Ecto neural progenitor cell (in vitro differentiated cells): ENCODE data around the gene MYLK.
A peak's percentile ranks its signal among the peaks of the same experiment; 100 is the strongest.
"Not testable (repeated sequence)": the region's sequence is repeated elsewhere in the genome, so short reads cannot be mapped to it uniquely, and the experiment has no call there.

Experiments used
- DNase-seq: peaks from one replicate; pipeline ENCODE4 v3.0.0-alpha.2; 2018; ENCODE audit warnings: low spot score

MYLK gene

GRCh38 chr3:123745184-123745855 lies 138.8 kb downstream of the MYLK start:
- DNase-seq: no peak

DNA sequence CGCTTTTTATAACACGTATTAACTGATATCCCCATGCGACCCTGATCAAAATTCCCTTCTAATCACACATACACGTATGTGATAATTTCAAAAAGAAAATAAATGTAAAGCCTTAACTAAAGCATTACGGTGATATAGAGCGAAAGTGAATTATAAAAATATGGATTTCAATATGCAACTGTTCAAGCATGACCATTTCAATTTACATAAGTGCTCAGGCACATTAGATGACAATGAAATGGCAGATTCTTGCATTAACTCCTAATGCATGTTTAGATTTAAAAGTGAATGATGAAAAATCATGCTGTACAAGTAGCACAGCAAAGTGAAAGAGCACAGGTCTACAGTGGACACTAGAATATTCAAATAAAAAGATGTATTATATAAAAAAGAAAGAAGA lies 140.1 kb downstream of the MYLK start:
- DNase-seq: no peak

GRCh38 chr3:123743121-123743520 lies 141.0 kb downstream of the MYLK start:
- no peak for DNase-seq

DNA sequence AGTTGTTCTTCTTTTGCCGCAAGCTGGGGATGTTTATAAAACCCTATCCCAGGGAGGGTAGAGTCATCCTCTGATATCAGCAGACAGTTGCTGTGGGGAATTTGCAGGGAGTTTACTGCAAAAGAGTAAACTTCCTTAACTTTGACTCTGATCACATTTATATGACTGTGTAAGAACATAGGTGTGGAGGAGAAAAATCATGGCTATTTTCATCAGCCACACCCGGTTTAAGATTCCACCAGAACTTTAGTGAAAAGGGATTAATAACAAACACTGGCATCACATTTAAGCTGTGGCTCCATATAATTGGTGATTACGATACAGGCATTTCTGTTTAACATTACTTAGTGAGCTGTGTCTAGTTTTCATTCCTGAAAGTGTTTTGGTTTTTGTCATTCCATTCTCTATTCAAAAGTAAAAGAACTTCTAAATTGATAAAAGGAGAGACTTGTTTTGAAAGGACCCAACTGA lies 143.1 kb downstream of the MYLK start:
- no peak for DNase-seq

GRCh38 chr3:123740391-123740822 lies 143.7 kb downstream of the MYLK start:
- no peak for DNase-seq

- no peak for DNase-seq
Observed at GRCh38 chr3:123739754-123740153, 144.4 kb downstream of the MYLK start.

DNA sequence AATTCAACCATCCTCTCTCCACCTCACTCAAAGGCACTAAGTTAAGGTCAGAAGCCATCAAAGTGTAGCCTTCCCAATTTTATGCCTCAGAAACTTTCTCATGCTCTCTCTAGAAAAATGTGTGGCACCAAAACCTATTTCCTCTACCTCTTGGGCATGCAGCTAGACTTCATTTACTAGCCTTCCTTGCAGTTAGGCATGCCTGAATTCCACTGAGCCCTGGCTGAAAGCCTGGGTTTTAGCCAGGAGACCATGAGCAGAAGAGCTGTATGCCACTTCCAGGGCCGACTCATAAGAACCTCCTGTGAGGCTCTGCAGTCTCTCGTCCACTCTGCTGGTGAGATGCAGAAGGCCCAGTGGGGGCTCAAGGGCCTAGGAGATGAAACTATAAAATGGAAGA lies 145.0 kb downstream of the MYLK start:
- DNase-seq: no peak

DNA sequence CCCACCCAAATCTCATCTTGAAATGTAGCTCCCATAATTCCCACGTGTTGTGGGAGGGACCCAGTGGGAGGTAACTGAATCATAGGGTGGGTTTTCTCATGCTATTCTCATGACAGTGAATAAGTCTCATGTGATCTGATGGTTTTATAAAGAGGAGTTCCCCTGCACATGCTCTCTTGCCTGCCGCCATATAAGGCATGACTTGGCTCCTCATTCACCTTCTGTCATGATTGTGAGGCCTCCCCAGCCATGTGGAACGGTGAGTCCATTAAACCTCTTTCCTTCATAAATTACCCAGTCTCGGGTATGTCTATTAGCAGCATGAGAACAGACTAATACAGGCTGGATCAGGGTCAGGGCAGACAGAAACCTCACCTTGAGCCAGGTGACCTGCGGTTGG lies 145.6 kb downstream of the MYLK start:
- DNase-seq: not testable (repeated sequence)

- no peak for DNase-seq
Observed at GRCh38 chr3:123737168-123737567, 147.0 kb downstream of the MYLK start.

GRCh38 chr3:123735456-123735855 lies 148.7 kb downstream of the MYLK start:
- DNase-seq: no peak

DNA sequence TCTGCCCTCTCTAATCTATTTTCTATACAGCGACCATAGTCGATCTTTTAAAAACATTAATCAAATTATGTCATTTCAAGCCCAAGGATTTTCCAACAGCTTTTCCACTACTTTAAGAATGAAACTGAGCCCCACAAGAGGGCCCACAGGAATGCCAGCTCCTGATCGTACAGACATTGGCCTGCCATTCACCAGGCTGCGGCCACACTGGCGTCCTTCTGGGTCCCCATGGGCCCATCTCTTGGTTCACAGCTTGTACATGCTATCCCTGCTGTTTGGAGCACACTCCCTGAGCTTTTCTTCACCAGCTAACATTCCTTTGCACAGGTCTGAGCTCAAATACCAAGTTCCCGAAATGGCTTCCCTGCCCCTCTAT lies 149.6 kb downstream of the MYLK start:
- no peak for DNase-seq

DNA sequence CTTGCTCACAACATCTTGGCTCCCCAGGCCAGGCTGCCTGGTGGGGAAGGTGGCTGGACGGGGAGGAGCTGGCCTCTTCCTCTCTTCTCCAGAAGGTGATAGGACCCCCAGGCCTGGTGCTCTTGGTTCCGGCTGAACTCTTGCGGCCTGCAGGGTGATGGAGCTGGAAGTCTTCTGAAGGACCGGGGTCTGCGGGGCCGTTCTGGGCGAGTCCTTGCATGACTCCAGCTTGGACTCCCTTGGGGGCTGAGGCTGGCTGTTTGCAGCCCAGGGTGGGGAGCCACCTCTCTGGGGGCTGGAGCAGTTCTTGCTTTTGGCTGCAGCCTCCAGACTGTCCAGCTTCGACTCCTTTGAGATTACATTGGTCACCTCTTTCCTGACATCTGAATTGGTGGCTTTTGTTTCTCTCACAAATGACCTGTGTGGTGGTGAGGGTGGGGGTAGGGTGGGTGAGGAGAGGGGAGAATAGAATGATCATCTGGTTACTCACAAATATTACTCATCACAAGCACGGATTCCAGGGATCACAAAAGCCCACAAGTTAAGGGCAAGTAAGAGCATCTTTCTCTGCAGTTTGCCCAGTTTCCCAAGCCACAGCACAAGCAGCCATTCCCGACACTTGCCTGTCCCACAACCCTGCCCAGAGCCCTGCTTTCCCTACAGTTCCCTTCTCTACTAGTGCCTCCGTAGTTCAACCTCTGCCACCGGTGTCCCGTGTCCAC lies 150.2 kb downstream of the MYLK start:
- no peak for DNase-seq

DNA sequence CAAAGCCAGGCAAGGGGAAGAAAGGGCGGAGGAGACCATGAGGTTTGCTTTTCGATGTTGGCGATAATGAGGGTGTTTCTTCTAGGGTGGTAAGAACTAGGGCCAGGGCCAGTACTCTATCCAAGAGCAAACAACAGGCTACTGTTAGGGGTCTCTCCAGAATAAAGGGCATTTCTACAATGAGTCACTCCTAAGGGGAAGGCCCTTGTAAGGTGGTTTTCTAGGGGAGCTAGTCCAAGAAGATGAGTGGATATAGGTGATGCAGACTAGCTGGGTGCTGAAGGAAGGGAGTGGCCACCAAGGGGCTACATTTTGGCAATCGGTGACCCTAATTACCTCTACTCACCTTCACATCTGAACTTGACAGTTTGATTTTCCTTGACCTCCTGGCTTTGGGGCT lies 150.8 kb downstream of the MYLK start:
- DNase-seq: no peak

DNA sequence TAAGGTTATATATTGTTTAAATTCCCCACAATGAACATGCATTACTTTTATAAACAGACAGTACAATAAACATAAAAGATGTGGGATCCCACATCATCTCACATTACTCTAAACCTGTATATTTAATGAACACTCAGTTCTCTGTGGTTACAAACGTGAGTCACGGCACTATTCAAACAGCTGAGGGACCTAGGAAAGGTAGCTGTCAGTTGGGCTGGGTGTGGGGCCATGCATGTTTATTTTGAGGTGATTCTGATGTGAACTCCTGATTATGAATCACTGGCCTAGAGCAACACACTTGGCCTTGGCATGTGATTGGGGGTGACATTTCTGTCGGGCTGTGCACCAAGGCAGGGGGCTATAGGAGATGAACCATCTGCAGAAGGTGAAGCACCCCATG lies 151.7 kb downstream of the MYLK start:
- DNase-seq: no peak

DNA sequence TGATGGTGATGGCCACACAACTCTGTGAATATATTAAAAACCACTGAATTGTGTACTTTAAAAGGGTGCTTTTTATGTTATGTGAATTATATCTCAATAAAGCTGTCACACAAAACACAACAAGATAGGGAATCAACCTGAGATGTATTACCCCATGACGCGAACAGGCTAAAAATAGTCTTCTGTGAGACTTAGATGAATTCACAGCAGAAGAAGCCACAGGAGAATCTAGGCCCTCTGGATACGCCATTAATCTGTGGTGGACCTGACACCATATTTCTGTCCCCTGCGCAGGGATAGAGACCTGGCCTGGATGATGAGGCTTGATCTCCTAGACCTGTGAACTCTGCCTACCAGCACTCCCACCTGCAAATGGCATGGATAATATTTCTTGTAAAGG lies 153.3 kb downstream of the MYLK start:
- no peak for DNase-seq

GRCh38 chr3:123728991-123729390 lies 155.1 kb downstream of the MYLK start:
- DNase-seq: no peak

GRCh38 chr3:123728014-123728413 lies 156.1 kb downstream of the MYLK start:
- DNase-seq: no peak

GRCh38 chr3:123725652-123726400 lies 158.3 kb downstream of the MYLK start:
- no peak for DNase-seq

DNA sequence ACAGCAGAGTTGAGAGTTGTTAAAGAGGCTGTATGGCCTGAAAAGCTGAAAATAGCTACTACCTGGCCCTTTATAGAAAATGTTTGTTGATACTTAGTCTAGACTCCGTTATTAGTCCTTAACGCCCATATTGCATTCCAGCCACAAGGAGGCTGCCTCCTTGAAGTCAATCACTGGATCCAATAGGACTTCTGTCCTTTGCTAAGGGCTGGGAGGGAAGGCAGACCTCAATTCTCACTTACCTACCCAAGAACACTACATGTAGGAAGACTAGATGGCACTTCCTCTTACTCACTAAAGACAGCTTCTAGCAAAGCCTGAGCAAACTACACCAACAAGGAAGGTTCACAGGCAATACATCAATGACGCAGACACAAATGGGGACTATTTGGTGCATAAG lies 159.8 kb downstream of the MYLK start:
- no peak for DNase-seq

- peak; percentile 74 for DNase-seq
Observed at GRCh38 chr3:123723522-123724168, 160.5 kb downstream of the MYLK start.

- DNase-seq: no peak
Observed at GRCh38 chr3:123723070-123723469, 161.1 kb downstream of the MYLK start.

GRCh38 chr3:123722456-123722855 lies 161.7 kb downstream of the MYLK start:
- DNase-seq: no peak

GRCh38 chr3:123722021-123722420 lies 162.1 kb downstream of the MYLK start:
- no peak for DNase-seq
